Activated CD4-positive, CD25-positive, alpha-beta regulatory T cell treated with anti-CD3 and anti-CD28 coated beads, Interleukin-2, amount 50 U/mL, for 16 hours (primary cell): ENCODE results near the gene PTPRN.
"Not testable (repeated sequence)": the region's sequence is repeated elsewhere in the genome, so short reads cannot be mapped to it uniquely, and the experiment has no call there.

Experiments used
- DNase-seq: peaks from one replicate; pipeline ENCODE4 v3.0.0-alpha.2; 2020; ENCODE audit warnings: low read depth, low spot score

PTPRN gene

DNA sequence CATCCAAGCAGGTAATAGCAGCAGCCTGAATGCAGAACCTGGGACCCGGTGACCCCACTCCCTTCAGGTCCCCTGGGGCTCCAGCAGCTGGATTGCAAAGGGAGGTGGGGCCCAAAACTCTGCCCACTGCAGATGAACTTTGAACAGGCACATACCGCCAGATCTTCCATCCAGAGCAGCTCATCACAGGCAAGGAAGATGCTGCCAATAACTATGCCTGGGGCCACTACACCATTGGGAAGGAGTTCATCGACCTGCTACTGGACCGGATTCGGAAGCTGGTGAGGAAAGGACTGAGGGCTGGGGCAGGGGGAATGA lies 39.2 kb downstream of the PTPRN start:
- no peak for DNase-seq

DNA sequence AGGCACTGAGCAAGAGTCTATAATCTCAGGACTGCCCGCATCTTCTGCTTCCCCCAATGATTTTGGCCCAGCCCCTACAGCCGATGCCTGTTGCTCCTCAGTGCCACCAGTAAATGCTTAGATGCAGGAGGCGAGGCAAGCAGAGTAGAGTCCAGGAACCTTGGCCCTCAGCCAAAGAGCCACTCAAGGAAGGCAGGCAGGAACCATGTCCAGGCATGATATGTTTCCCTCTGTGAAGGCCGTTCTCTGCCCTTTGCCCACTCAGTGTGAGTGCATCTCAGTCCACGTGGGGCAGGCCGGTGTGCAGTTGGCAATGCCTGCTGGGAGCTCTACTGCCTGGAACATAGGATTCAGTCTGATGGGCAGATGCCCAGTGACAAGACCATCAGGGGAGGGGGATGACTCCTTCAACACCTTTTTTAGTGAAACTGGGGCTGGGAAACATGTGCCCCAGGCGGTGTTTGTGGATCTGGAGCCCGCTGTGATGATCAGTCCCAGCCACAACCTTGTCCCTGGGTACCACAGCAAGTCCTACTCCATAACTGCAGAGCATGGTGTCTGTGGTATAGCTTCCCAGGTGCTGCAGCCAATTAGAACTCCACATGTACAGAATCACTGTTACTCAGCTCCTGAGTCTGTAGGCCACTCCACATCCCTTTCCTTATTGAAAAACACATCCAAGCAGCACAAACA lies 39.7 kb downstream of the PTPRN start:
- no peak for DNase-seq

DNA sequence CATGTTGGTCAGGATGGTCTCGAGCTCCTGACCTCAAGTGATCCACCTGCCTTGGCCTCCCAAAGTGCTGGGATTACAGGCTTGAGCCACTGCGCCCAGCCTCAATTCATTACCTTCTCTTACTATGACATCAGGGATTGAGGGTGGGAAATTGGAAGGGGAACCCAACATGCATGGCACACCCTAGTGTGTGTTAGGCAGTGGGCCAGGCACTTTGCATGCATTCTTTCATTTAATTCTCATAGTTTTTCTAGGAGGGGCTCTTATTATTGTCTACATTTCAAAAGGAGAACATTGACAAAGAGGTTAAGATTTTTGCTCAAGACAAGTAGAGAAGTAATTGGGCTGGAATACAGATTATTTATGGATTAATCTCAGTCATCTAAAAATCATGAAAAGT lies 40.9 kb downstream of the PTPRN start:
- no peak for DNase-seq

DNA sequence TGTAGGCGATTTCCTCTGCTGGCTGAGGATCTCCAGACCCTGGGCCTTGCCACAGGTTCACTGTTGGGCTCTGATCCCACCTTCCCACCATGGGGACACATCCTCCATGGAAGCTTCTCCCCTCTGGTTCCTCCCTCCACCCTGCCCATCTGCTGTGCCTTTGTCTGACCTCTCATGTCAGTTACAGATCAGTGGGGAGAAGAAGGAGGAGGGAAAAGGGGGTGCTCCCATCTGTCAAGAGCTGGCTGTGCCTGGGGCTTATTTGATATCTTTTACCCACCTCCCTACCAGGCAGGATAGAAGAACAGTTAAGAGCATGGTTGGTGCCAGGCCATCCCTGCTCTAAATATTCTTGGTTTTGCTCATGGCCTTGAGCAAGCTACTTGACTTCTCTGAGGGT lies 42.3 kb downstream of the PTPRN start:
- no peak for DNase-seq

DNA sequence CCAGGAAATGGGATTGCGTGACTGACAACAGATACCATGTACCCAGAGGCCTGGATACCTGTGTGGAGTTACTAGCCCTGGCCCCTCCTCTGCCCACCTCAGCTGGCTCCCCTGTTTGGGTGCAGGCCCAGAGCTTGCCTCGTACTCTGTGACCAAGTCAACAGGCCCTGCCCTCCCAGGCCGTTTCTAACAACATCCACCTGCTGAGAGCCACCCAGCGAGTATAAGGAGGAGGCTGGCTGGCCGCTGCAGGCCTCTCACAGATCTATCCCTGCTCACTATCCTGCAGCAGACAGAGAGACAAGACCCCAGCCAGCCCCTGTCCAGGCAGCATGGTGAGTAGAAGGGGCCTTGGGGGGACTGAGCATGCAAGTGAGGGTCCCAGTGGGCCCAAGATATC lies 43.0 kb downstream of the PTPRN start:
- DNase-seq: no peak

DNA sequence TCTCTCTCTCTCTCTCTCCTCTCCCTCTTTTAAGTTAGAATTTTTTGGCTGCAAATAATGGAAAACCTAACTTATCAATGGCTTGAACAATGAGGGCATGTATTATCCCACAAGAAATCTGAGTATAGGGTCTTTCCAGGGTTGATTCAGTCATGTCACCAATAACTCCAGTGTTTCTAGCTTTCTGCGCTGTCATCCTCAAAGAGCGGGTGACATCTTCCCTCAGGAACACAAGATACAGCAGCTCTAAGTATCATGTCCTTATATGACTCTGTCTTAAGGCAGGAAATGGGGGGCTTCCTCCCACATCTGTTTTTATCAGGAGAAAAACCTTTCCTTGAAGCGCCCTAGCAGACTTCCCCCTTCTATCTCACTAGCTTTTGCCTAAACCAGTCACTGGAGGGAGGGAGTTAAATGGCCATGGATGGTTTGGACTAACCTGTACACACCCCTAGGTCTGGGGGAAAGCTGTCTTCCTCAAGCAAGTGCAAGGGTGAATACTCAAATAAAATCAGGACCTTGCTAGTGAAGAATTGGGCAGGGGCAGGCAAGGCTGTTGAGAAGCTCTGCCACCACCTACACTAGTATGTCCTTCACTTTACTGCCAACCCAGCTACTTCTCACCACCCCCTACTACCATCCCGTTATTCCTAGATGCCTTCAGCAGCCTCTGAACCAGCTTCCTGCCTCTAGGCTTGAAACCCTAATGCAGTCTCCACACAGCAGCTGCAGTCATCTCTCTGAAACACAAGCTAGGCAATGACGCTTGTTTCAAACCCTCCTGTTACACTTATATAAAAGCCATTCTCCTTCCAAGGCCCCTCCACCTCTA lies 48.0 kb downstream of the PTPRN start:
- DNase-seq: no peak

DNA sequence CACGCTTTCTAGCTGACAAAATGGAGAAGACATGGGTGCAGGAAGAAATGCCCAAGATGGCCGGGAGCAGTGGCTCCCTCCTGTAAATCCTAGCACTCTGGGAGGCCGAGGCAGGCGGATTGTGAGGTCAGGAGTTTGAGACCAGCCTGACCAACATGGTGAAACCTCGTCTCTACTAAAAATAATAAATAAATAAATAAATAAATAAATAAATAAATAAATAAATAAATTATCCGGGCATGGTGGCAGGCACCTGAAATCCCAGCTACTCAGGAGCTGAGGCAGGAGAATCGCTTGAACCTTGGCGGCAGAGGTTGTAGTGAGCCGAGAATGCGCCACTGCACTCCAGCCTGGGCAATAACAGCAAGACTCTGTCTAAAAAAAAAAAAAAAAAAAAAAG lies 50.3 kb downstream of the PTPRN start:
- not testable (repeated sequence) for DNase-seq

DNA sequence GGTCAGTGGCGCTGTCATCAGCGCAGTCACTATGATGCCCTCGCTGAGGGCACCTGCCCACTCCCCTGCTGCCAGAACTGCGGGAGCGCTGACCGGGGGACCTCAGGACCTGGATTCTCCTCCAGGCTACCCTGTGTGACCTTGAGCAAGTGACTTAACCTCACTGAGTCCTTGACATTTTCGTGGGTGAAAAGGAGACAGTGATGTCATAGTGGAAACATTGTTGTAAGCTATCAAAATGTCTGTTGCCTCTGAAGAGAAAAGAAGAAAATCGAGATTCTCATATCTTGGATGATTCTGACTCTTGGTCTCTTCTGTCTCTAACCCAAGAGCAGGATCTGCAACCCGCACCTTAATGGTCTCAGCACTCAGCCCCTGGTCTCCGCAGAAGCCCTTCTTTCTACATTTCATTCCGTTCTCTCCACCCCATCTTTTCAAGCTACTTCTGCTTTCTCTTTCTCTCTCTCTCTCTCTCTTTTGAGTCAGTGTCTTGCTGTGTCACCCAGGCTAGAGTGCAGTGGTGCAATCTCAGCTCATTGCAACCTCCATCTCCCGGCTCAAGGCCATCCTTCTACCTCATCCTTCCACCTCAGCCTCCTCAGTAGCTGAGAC lies 54.5 kb downstream of the PTPRN start:
- DNase-seq: no peak

DNA sequence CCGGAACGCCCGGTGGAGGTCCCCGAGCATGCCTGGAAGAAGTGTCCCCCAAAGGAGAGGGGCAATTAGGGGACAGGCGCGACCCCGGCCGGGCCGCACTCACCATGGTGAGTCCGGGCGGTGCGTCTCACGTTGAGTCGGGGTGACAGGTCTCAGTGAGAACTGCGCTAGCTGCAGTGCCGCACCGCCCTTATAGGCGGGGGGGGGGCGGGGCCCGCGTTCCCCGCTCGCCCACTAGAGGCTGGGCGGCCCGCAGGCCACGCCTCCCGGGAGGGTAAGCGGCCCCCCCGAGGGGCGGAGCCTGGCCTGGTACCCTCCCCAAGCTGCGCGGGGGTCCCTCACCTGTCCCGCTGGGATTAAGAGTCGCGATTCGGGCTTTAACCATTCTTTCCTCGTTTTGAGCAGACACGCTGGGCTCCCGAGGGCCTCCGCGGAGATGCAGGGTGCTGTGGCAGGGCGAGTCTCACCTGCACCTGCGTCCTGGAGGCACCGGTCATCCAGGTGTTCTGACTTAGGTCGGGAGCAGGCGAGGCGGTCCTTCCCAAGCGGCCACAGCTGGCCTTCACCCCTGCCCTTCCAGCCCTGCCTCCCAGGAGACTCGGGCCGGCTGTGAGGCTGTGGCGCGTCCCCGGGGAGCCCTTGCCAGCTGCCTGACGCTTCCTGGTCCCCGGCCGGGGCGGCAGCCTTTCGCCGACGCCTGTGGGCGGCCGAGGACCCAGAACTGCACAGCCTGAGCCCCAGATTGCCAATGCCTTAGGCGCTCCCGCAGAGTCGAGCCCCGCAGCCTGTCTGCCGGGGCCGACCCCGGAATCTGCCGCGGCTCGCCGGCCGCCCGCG lies 55.2 kb downstream of the PTPRN start, which contains the start of gene TUBA4A:
Gene TUBA4A, minus strand, starts transcription at position 166 of the 837 bp plus-strand sequence. Its CDS starts 60 bp downstream, at position 106.
- DNase-seq: peak; percentile 81

DNA sequence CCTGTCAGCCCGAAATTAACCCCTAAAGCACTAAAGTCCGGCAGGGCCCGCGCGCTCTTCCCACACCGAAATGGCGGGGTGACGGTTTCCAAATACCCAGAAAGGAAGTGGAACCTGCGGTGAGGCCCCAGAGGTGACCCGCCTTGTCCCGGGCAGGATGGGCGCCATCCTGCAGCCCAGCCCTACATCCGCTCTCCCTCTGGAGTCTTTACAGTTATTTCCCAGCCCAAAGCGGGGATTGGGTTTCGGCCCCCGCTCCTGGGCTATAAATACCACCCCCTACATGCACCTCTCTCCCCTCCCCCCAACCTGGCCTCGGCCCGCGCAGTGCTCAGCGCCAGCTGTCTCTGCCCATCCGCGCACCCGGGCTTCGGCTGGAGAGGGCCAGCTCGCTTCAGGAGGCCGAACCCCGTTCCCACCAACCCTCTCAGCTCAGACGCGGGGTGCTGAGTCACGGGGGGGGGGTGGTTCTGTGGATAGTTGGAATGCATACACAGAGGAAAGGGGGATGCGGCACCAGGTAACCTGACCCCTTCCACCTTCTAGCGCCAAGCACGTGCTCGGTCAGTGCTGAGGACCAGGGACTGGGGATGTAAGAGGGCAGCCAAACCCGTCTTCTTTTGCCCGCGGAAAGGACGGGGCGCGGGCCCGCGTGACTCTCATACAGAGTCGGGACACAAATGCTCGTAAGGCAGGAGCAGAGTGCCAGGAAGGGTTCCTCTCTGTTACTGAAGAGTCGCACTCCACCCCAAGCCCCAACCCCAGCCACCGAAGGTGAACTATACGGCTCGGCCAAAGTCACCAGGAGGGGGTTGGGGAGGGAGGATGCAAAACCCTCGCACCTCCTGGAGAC lies 56.1 kb downstream of the PTPRN start, which contains the start of gene TUBA4B:
Gene TUBA4B, plus strand, starts transcription at position 344 of the 853 bp plus-strand sequence. Its CDS starts 165 bp downstream, at position 509.
- DNase-seq: no peak

DNA sequence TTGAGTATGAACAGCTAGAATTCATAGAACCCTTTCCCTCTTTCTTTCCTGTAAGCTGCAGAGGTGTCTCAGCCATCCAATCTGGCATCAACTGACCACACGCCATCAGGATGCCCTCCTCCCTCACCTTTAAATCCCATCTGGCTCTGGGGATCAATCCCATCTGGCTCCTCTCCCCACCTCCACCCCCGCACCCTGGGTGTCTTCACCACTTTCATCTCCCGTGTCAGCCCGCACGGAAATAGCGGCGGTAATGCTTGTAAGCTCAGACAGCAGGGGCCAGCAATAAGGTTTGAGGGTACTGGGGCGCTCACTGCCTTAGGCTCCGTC lies 56.7 kb downstream of the PTPRN start:
- no peak for DNase-seq

DNA sequence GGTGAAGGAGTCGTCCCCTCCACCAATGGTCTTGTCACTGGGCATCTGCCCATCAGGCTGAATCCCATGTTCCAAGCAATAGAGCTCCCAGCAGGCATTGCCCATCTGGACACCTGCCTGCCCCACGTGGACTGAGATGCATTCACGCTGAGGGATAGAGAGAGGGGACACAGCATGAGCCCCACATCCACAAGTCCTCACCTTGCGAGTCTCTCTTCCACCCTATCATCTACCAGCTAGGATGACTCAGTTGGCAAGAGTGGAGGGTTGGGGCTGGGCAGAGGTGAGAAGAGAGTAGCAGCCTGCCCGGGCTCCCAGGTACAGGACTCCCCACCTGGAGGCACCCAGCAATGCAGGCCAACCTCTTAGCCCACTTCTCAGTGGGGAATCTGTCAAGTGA lies 57.1 kb downstream of the PTPRN start:
- DNase-seq: no peak

DNA sequence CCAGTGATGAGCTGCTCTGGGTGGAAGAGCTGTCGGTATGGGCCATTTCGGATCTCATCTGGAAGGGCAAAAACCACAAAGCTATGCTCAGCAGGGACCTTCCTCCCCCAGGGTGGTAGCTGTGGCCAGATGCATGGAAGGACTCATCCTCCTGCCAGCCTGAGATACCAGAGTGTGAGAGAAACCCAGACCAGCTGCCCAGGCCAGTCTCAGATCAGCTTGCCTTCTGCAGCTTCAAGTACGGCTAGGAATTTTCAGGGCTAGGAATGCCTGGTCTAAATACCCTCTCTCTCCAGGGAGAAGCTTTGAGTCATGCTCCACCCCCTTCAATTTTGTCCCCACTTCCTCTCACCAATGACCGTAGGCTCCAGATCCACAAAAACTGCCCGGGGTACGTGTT lies 57.5 kb downstream of the PTPRN start:
- no peak for DNase-seq

DNA sequence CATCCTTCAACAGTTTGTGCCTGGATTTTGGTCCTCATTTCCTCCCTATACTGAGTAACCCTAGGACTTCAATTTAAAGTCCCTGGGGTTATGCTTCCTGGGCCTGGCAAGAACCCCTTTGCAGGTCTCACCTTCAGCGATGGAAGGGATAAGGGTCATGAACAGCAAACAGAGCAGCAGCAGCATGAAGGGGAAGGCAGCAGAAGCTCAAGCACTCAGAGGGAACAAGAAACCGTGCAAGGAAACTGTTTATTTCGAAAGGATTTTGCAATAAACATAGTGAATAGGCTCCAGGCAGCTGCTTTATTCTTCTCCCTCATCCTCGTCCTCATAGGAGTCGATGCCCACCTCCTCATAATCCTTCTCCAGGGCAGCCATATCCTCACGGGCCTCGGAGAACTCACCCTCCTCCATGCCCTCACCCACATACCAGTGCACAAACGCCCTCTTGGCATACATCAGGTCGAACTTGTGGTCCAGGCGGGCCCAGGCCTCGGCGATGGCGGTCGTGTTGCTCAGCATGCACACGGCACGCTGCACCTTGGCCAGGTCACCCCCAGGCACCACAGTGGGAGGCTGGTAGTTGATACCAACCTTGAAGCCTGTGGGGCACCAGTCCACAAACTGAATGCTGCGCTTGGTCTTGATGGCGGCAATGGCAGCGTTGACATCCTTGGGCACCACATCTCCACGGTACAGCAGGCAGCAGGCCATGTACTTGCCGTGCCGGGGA lies 59.0 kb downstream of the PTPRN start:
- no peak for DNase-seq

DNA sequence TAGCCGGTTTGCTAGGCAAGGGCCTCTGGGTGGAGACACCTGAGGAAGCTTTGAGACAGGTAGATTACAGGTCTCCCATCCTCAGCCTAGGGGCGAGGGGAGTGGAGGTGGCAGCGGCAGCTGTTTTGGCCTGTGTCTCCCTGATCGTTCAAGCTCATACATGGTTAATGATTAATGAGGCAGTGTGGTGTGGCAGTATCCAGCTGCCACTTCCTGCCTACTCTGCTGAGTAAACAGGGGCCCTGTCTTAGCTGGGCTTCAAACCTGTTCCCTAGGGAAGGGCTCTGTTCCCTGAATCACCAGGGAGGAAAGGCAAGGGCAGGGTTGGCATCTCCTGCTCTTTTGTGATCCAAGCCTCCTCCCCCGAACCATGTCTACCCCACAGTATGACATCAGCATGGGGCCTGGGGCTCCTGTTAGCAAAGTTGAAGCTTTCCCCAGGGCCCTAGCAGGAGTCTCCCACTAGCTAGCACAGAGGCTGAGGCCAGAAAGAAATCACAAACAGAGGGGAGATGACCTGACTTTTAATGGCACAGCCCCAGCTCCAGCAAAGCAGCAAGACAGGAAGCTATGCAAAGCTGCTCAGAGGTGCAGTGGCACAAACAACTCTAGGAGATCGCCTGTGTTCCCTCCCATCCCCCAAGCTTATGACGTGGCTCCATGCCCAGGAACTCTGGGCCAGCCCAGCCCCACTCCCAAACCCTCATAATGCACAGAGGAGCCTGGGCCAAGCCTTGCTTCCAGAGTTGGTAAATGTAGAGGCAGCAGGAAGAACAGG lies 59.8 kb downstream of the PTPRN start:
- no peak for DNase-seq

DNA sequence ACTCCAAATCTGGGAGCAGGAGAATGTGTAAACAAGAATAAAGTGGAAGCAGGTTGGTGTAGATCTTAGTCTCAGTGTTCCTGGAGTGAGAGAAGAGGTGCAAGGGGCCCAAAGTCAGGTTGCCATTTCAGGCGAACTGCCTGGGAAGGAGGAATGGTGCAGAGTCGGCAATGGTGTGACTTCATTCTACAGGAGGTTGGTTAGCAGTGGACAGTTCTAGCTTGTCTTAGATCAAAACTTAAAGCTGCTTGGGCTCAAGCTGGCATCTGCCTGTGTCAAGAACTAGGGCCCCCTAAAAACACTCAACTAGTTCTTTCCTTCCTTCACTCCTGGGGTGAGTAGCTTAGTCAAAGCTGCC lies 60.4 kb downstream of the PTPRN start:
- DNase-seq: no peak

DNA sequence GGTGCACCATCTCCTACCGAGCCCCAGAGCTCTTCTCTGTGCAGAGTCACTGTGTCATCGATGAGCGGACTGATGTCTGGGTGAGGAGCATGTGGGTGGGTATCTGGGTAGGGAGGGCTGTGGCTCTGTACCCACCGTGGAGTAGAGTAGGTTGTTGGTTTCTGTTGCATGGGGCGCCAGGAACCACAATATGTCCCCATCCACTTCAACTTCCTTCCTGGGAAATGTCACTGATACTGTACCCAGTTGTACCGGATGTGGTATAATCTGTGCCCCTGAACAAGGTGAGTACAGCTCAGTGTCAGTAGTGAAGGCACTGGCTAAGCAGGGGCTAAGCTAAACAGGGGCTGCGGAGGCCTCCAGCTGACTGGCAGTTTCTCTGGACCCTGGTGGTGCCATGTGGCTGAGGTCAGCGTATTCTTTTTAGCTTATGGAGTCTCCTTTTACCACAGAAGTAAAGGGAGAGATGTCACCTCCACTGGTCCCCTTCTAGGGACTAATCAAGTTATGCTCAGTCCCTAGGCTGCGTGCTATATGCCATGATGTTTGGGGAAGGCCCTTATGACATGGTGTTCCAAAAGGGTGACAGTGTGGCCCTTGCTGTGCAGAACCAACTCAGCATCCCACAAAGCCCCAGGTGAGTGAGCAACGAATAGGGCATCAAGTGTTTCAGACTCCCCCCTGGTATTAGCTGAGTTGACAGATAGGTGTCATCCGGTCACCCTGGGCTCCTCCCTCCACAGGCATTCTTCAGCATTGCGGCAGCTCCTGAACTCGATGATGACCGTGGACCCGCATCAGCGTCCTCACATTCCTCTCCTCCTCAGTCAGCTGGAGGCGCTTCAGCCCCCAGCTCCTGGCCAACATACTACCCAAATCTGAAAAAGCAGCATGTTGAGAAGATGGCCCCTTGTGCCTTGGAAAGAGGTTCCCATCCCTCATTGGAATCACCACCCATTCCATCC lies 61.2 kb downstream of the PTPRN start:
- DNase-seq: peak; percentile 42

DNA sequence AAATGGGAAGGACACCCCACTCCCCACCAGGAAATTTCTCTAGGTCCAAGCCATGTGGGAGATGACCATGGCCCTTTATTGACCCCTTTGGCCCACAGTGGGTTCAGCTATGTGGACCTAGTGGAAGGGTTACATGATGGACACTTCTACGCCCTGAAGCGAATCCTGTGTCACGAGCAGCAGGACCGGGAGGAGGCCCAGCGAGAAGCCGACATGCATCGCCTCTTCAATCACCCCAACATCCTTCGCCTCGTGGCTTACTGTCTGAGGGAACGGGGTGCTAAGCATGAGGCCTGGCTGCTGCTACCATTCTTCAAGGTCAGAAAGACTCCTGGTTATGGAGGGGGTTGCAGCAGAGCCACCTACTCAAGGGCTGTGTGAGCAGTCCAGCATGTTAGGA lies 62.6 kb downstream of the PTPRN start:
- DNase-seq: no peak

DNA sequence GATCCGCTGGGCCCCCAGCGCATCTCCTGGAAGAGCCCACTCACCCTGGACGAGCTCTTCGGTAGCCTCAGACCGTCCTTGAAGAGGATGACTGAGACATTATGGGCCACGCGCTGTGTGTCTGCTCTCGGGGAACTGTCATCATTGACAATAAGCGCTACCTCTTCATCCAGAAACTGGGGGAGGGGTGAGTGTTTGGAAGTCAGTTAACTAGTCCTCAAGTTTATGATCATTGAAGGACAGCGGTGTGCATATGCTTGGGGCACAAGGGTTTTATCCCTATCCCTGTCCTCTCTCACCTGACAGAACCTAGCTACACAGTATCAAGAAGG lies 63.3 kb downstream of the PTPRN start:
- DNase-seq: no peak
